ENCODE data around the gene SLC35D3. TPM values are rescaled to one million over a fixed set of nuclear protein-coding genes. Genes with fewer than 3 reads are reported as not detected.

The SLC35D3 gene
- total and polyA plus RNA-seq, 2 experiments from 2014 or later, result 0.12 TPM; not detected in 1

- Histone ChIP-seq H3K4me3 (no peak overlapping the region), H2AFZ (no peak overlapping the region), H3K9me3 (ENCODE audit: low read depth) (no peaks in the 10 kb centered on the region), H3K4me1 (ENCODE audit: insufficient read depth) (no peaks in the 10 kb centered on the region), H3K4me2 (no peak overlapping the region), H3K79me2 (no peaks in the 10 kb centered on the region), H4K20me1 (ENCODE audit: insufficient read depth, poor library complexity, severe bottlenecking) (no peaks in the 10 kb centered on the region), H3K27me3 (peaks cover 5% of the 10 kb centered on the region), H3K36me3 (replicated peaks; ENCODE audit: insufficient read depth, low read depth) (no peaks in the 10 kb centered on the region), H3K9me2 (replicated peaks; ENCODE audit: insufficient read depth) (no peaks in the 10 kb centered on the region), H3K27ac (no peak overlapping the region)
- TF ChIP-seq, protein P1, sequence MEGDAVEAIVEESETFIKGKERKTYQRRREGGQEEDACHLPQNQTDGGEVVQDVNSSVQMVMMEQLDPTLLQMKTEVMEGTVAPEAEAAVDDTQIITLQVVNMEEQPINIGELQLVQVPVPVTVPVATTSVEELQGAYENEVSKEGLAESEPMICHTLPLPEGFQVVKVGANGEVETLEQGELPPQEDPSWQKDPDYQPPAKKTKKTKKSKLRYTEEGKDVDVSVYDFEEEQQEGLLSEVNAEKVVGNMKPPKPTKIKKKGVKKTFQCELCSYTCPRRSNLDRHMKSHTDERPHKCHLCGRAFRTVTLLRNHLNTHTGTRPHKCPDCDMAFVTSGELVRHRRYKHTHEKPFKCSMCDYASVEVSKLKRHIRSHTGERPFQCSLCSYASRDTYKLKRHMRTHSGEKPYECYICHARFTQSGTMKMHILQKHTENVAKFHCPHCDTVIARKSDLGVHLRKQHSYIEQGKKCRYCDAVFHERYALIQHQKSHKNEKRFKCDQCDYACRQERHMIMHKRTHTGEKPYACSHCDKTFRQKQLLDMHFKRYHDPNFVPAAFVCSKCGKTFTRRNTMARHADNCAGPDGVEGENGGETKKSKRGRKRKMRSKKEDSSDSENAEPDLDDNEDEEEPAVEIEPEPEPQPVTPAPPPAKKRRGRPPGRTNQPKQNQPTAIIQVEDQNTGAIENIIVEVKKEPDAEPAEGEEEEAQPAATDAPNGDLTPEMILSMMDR (IDR thresholded peaks at IDR 0.05; ENCODE audit: poor library complexity), result no peak
- TF ChIP-seq EZH2phosphoT487 (IDR thresholded peaks at IDR 0.05; ENCODE audit: low read depth, severe bottlenecking, unreplicated experiment) (no peak), EZH2 (IDR thresholded peaks at IDR 0.05; ENCODE audit: borderline replicate concordance) (no peak)
- 95% methylated on average over 4 of the region's 4 CpGs for WGBS (ENCODE audit: low lambda C conversion rate, missing lambda C conversion rate)
- DNase-seq (ENCODE audit: low spot score), result no peak
Measured at GRCh38 chr6:136930528-136930927, 8.4 kb downstream of the SLC35D3 start.

DNA sequence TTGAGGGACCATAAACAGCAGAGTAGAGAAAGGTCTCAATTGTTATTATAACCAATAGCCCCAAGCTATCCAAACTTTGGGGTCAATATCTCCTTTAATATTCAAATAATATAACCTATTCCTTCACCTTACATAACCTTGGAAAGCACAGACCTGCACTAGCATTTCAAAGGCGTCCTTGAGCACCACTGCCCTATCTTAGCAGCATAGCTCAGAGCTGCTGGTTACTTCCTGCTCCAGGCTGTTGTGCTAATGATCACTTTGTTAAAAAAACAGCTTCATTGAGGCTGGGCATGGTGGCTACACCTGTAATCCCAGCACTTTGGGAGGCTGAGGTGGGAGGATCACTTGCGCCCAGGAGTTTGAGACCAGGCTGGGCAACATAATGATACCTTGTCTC is 10.5 kb downstream of the SLC35D3 start:
- no peak overlapping the region for H3K4me2 ChIP-seq
- no peaks in the 10 kb centered on the region for H3K36me3 ChIP-seq (replicated peaks; ENCODE audit: insufficient read depth, low read depth)
- no peak overlapping the region for H2AFZ ChIP-seq
- no peaks in the 10 kb centered on the region for H3K79me2 ChIP-seq
- H3K9me3 ChIP-seq (ENCODE audit: low read depth), result no peaks in the 10 kb centered on the region
- no peak overlapping the region for H3K4me3 ChIP-seq
- no peaks in the 10 kb centered on the region for H4K20me1 ChIP-seq (ENCODE audit: insufficient read depth, poor library complexity, severe bottlenecking)
- TF ChIP-seq EZH2 (IDR thresholded peaks at IDR 0.05; ENCODE audit: borderline replicate concordance) (no peak), EZH2phosphoT487 (IDR thresholded peaks at IDR 0.05; ENCODE audit: low read depth, severe bottlenecking, unreplicated experiment) (no peak)
- TF ChIP-seq, protein P1 (IDR thresholded peaks at IDR 0.05; ENCODE audit: poor library complexity), result no peak
- H3K27ac ChIP-seq, result no peak overlapping the region
- no peaks in the 10 kb centered on the region for H3K9me2 ChIP-seq (replicated peaks; ENCODE audit: insufficient read depth)
- no peaks in the 10 kb centered on the region for H3K4me1 ChIP-seq (ENCODE audit: insufficient read depth)
- 89% methylated on average over 2 of the region's 2 CpGs for WGBS (ENCODE audit: low lambda C conversion rate, missing lambda C conversion rate)
- DNase-seq (ENCODE audit: low spot score), result no peak
- peaks cover 5% of the 10 kb centered on the region for H3K27me3 ChIP-seq

- no peak for DNase-seq (ENCODE audit: low spot score)
- Histone ChIP-seq H3K36me3 (replicated peaks; ENCODE audit: insufficient read depth, low read depth) (no peaks in the 10 kb centered on the region), H3K9me3 (ENCODE audit: low read depth) (no peaks in the 10 kb centered on the region), H2AFZ (no peak overlapping the region), H3K27ac (no peak overlapping the region), H3K27me3 (no peaks in the 10 kb centered on the region), H3K79me2 (no peaks in the 10 kb centered on the region), H3K4me3 (no peak overlapping the region), H3K4me2 (no peak overlapping the region), H3K9me2 (replicated peaks; ENCODE audit: insufficient read depth) (no peaks in the 10 kb centered on the region), H3K4me1 (ENCODE audit: insufficient read depth) (no peaks in the 10 kb centered on the region), H4K20me1 (ENCODE audit: insufficient read depth, poor library complexity, severe bottlenecking) (no peaks in the 10 kb centered on the region)
- 76% methylated on average over 1 of the region's 1 CpG for WGBS (ENCODE audit: low lambda C conversion rate, missing lambda C conversion rate)
- TF ChIP-seq, protein P1 (IDR thresholded peaks at IDR 0.05; ENCODE audit: poor library complexity), result no peak
- TF ChIP-seq EZH2 (IDR thresholded peaks at IDR 0.05; ENCODE audit: borderline replicate concordance) (no peak), EZH2phosphoT487 (IDR thresholded peaks at IDR 0.05; ENCODE audit: low read depth, severe bottlenecking, unreplicated experiment) (no peak)
Measured at GRCh38 chr6:136945072-136945471, 23.0 kb downstream of the SLC35D3 start.

DNA sequence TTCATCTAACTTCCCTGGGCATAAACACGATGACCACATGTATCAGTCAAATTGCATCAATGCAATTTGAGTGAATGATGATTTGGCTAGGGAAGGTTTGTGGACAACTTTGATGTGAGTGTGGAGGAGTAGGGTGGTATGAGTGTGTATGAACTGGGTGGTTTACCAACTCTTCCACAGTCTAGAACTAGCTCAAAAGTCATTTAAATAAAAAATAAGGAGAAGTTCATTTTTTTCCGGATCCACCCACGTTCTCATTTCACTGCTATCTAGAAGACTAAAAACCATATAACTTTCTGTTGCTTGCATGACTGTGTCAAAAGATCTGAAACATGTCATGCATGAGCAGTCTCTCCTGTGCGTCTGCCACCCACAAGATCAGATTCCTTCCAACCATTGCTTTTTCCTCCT is 23.6 kb downstream of the SLC35D3 start:
- 92% methylated on average over 4 of the region's 4 CpGs for WGBS (ENCODE audit: low lambda C conversion rate, missing lambda C conversion rate)
- Histone ChIP-seq H3K4me3 (no peak overlapping the region), H3K9me2 (replicated peaks; ENCODE audit: insufficient read depth) (no peaks in the 10 kb centered on the region), H3K27me3 (no peaks in the 10 kb centered on the region), H3K36me3 (replicated peaks; ENCODE audit: insufficient read depth, low read depth) (no peaks in the 10 kb centered on the region), H3K27ac (no peak overlapping the region), H3K4me1 (ENCODE audit: insufficient read depth) (no peaks in the 10 kb centered on the region), H3K9me3 (ENCODE audit: low read depth) (no peaks in the 10 kb centered on the region), H2AFZ (no peak overlapping the region), H3K4me2 (no peak overlapping the region), H3K79me2 (no peaks in the 10 kb centered on the region), H4K20me1 (ENCODE audit: insufficient read depth, poor library complexity, severe bottlenecking) (no peaks in the 10 kb centered on the region)
- DNase-seq (ENCODE audit: low spot score), result no peak
- TF ChIP-seq EZH2phosphoT487 (IDR thresholded peaks at IDR 0.05; ENCODE audit: low read depth, severe bottlenecking, unreplicated experiment) (no peak), EZH2 (IDR thresholded peaks at IDR 0.05; ENCODE audit: borderline replicate concordance) (no peak)
- TF ChIP-seq, protein P1 (IDR thresholded peaks at IDR 0.05; ENCODE audit: poor library complexity), result no peak

All from hepatocyte (in vitro differentiated cells).